Endothelial cell of umbilical vein (primary cell): ENCODE data around the gene B3GALT5.
"Not testable (repeated sequence)": the region's sequence is repeated elsewhere in the genome, so short reads cannot be mapped to it uniquely, and the experiment has no call there.

ENCODE experiments used
- CTCF ChIP-seq, 2 donors: IDR thresholded peaks; 1 replicate in 1 of 2; 2 replicates in 1 of 2; pipeline ENCODE4 v1.5.1; 2011; ENCODE audit warnings: low read length in 2 of 2, mild to moderate bottlenecking in 2 of 2, moderate library complexity in 2 of 2, control low read depth in 1 of 2, inconsistent platforms in 1 of 2, low read depth in 1 of 2; ENCODE audit not compliant: insufficient read depth in 1 of 2; ENCODE audit errors: extremely low read depth in 1 of 2
- FOS ChIP-seq: IDR thresholded peaks from 2 replicates; pipeline ENCODE4 v1.6.1; 2011; ENCODE audit warnings: mild to moderate bottlenecking, low read length, moderate library complexity, borderline replicate concordance; ENCODE audit not compliant: insufficient read depth

- TF ChIP-seq CTCF (IDR thresholded peaks at IDR 0.05; ENCODE audit: extremely low read depth in 1 of 2, insufficient read depth in 1 of 2, low read depth in 1 of 2, low read length in 2 of 2); FOS: not testable (repeated sequence)
Observed at GRCh38 chr21:39689860-39690259, 77.1 kb downstream of the B3GALT5 start.
